Measurements from ENCODE around the gene ZNF235. TPM values are rescaled to one million over a fixed set of nuclear protein-coding genes. Genes with fewer than 3 reads are reported as not detected.
A peak's percentile ranks its signal among the peaks of the same experiment; 100 is the strongest.

ZNF235 gene
- total RNA-seq, 4 donors from 2014 or later: 5.5 to 9.8 (median 6.3) TPM

DNA sequence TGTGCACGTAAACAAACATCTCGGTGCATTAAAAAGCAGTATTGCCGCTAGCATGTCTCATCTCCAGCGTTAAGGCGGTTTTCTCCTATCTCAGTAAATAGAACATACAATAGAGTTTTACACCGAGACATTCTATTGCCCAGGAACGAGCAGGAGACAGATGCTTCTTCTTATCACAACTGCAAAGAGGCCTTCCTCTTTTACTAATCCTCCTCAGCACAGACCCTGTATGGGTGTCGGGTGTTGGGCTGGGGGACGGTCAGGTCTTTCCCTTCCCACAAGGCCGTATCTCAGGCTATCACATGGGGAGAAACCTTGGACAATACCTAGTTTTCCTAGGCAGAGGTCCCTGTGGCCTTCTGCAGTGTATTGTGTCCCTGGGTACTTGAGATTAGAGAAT lies 23.9 kb downstream of the ZNF235 start:
- no peak for DNase-seq (ENCODE audit: low spot score in 2 of 2)
- Histone ChIP-seq H3K27ac (no peak overlapping the region), H3K36me3 (peaks cover 0 to 91% (median 0%) of the 10 kb centered on the region in 3 donors), H3K4me1 (no peaks in the 10 kb centered on the region), H3K9me3 (peaks cover 0 to 100% (median 40%) of the 10 kb centered on the region in 4 donors), H3K4me3 (no peak overlapping the region), H3K27me3 (no peaks in the 10 kb centered on the region)
- no peak for TF ChIP-seq POLR2A (IDR thresholded peaks at IDR 0.05)
- TF ChIP-seq, protein P1, sequence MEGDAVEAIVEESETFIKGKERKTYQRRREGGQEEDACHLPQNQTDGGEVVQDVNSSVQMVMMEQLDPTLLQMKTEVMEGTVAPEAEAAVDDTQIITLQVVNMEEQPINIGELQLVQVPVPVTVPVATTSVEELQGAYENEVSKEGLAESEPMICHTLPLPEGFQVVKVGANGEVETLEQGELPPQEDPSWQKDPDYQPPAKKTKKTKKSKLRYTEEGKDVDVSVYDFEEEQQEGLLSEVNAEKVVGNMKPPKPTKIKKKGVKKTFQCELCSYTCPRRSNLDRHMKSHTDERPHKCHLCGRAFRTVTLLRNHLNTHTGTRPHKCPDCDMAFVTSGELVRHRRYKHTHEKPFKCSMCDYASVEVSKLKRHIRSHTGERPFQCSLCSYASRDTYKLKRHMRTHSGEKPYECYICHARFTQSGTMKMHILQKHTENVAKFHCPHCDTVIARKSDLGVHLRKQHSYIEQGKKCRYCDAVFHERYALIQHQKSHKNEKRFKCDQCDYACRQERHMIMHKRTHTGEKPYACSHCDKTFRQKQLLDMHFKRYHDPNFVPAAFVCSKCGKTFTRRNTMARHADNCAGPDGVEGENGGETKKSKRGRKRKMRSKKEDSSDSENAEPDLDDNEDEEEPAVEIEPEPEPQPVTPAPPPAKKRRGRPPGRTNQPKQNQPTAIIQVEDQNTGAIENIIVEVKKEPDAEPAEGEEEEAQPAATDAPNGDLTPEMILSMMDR (IDR thresholded peaks at IDR 0.05): no peak
- TF ChIP-seq EP300 (IDR thresholded peaks at IDR 0.05): no peak
- 77 to 86% methylated on average over 10 of the region's 10 CpGs for WGBS, 2 donors

DNA sequence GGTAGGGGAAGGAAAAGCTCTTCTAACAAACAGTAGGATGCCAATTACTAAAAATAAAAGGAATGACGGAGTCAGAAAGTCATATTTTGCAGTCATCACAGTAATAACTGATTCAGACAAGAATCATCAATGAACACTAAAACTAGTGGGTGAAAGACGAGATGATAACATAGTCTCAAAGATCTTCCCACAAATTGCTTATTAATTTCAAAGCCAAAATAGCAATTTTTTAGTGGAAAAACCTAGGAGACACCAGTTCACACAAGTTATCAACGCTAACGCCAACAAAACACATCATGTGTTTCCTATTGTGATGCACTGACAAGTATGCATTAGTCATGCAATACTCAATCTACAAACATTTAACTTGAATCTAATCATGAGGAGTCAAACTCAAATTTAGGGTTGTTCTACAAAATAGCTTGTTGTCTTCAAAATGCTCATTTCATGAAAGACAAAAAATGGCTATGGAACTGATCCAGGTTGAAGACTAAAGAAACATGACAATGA lies 26.6 kb downstream of the ZNF235 start:
- no peak overlapping the region for H3K4me3 ChIP-seq
- H3K27me3 ChIP-seq: no peaks in the 10 kb centered on the region
- peaks cover 0 to 91% (median 0%) of the 10 kb centered on the region in 3 donors for H3K36me3 ChIP-seq
- H3K9me3 ChIP-seq: peaks cover 0 to 99% (median 40%) of the 10 kb centered on the region in 4 donors
- 93% methylated on average over 4 of the region's 4 CpGs for WGBS, 2 donors
- H3K27ac ChIP-seq: no peak overlapping the region
- DNase-seq (ENCODE audit: low spot score in 2 of 2): no peak
- TF ChIP-seq EP300 (IDR thresholded peaks at IDR 0.05) (no peak), POLR2A (IDR thresholded peaks at IDR 0.05) (no peak)
- TF ChIP-seq, protein P1 (IDR thresholded peaks at IDR 0.05): no peak
- no peaks in the 10 kb centered on the region for H3K4me1 ChIP-seq

DNA sequence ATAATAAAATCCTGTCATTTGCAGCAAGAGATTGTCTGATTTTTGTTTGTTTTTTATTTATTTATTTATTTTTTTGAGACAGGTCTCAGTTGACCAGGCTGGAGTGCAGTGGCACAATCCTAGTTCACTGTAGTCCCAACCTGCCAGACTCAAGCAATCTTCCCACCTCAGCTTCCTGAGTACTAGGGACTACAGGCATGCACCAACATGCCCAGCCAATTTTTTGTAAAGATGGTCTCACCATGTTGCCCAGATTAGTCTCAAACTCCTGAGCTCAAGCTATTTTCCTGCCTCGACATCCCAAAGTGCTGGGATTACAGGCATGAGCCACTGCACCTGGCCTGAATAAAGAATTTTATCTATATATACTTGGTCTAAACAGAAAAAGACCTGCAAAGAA lies 27.5 kb downstream of the ZNF235 start:
- H3K4me3 ChIP-seq: no peak overlapping the region
- H3K27me3 ChIP-seq: no peaks in the 10 kb centered on the region
- peaks cover 0 to 99% (median 43%) of the 10 kb centered on the region in 4 donors for H3K9me3 ChIP-seq
- H3K4me1 ChIP-seq: no peaks in the 10 kb centered on the region
- no peak overlapping the region for H3K27ac ChIP-seq
- H3K36me3 ChIP-seq: peaks cover 0 to 91% (median 0%) of the 10 kb centered on the region in 3 donors
- DNase-seq (ENCODE audit: low spot score in 2 of 2): no peak
- TF ChIP-seq POLR2A (IDR thresholded peaks at IDR 0.05): no peak
- TF ChIP-seq EP300 (IDR thresholded peaks at IDR 0.05): no peak
- TF ChIP-seq, protein P1 (IDR thresholded peaks at IDR 0.05): no peak
- 94 to 100% methylated on average over 1 of the region's 1 CpG for WGBS, 2 donors

DNA sequence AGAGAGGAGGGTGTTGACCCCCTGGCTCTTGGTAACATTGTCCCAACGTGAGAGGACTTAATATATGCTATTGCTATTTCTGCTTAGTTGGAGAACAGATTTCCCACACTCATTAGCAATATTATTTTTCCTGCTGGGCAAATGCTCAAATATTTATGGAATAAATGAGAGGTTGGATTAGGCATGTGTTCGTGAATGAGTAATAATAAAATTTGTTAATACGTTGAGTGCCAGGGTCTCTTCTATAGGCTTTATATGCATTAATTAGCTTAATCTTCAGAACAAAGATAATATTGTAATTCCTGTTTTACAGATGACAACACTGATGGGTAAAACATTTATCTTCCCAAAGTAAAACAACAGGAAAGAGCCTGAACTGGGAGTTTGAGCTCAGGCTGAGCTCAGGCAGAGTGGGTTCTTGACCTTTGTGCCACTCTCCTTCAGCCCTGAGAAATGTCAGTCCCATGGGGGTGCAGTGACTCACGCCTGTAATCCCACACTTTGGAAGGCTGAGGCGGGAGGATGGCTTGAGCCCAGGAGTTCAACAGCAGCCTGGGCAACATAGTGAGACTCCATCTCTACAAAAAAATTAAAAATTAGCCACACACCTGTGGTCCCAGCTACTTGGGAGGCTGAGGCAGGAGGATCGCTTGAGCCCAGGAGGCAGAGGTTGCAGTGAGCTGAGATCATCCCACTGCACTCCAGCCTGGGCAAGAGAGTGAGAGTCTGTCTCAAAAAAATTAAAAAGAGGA lies 44.0 kb downstream of the ZNF235 start:
- no peaks in the 10 kb centered on the region for H3K4me1 ChIP-seq
- TF ChIP-seq, protein P1 (IDR thresholded peaks at IDR 0.05): no peak
- TF ChIP-seq POLR2A (IDR thresholded peaks at IDR 0.05) (no peak), EP300 (IDR thresholded peaks at IDR 0.05) (no peak)
- 55 to 58% methylated on average over 6 of the region's 6 CpGs for WGBS, 2 donors
- H3K4me3 ChIP-seq: no peak overlapping the region
- H3K9me3 ChIP-seq: peaks cover 0 to 97% (median 43%) of the 10 kb centered on the region in 4 donors
- H3K36me3 ChIP-seq: peaks cover 0 to 46% (median 0%) of the 10 kb centered on the region in 3 donors
- DNase-seq (ENCODE audit: low spot score in 2 of 2): no peak
- H3K27ac ChIP-seq: no peak overlapping the region
- H3K27me3 ChIP-seq: no peaks in the 10 kb centered on the region

DNA sequence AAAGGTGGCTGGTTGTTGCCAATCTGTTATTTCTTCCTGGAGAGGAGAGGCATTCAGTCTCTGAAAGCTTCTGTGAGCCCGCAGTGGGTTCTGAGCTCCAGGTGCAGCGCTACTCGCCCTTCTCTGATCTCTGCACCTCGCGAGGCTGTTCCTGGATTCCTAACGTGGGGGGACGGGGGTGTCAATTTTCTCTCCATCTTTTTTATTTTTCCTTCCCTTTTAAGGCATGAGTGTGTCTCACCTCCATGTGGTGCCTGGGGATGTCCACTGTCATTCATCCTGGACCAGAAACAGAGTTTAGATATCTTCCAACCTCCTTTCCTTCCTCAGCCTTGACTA lies 44.5 kb downstream of the ZNF235 start:
- Histone ChIP-seq H3K4me1 (no peaks in the 10 kb centered on the region), H3K27me3 (no peaks in the 10 kb centered on the region), H3K9me3 (peaks cover 0 to 97% (median 44%) of the 10 kb centered on the region in 4 donors), H3K27ac (peak overlapping the region in 1 of 4 donors; percentile 34), H3K4me3 (peak overlapping the region in 1 of 4 donors; percentile 26), H3K36me3 (peaks cover 0 to 44% (median 0%) of the 10 kb centered on the region in 3 donors)
- 11 to 13% methylated on average over 7 of the region's 7 CpGs for WGBS, 2 donors
- no peak for DNase-seq (ENCODE audit: low spot score in 2 of 2)
- TF ChIP-seq, protein P1 (IDR thresholded peaks at IDR 0.05): no peak
- TF ChIP-seq POLR2A (IDR thresholded peaks at IDR 0.05): no peak
- no peak for TF ChIP-seq EP300 (IDR thresholded peaks at IDR 0.05)
